GM23338 (cell line): Measurements from ENCODE around the gene TYROBP. TPM values are rescaled to one million over a fixed set of nuclear protein-coding genes. Genes with fewer than 3 reads are reported as not detected.
A peak's percentile ranks its signal among the peaks of the same experiment; 100 is the strongest.

Source experiments
- ATAC-seq: fragments of 200-7000 bp; cut with Tn5 transposase; 3 replicates; pipeline ENCODE4 v1.9.1; 2020
- DNase-seq: peaks from one replicate; pipeline ENCODE4 v3.0.0-alpha.2; 2015; ENCODE audit warnings: low spot score
- H2AFZ ChIP-seq: fragments of 200-600 bp; sonication (generic); 2 replicates; pipeline ENCODE4 v1.8.0; 2016; ENCODE audit warnings: antibody characterized with exemption, mild to moderate bottlenecking, moderate library complexity
- H3F3A ChIP-seq: fragments of 200-600 bp; sonication (generic); replicated peaks from 2 replicates; pipeline ENCODE4 v1.8.0; 2017; ENCODE audit warnings: antibody characterized with exemption, mixed run types, low read depth
- H3K27ac ChIP-seq: fragments of 200-600 bp; sonication (generic); 2 replicates; pipeline ENCODE4 v1.6.1; 2016; ENCODE audit warnings: low read depth
- H3K27me3 ChIP-seq: fragments of 200-600 bp; sonication (generic); 2 replicates; pipeline ENCODE4 v1.8.0; 2016; ENCODE audit warnings: mild to moderate bottlenecking, mixed run types, moderate library complexity; ENCODE audit not compliant: insufficient read depth
- H3K36me3 ChIP-seq: fragments of 200-600 bp; sonication (generic); 2 replicates; pipeline ENCODE4 v1.8.0; 2016; ENCODE audit warnings: mild to moderate bottlenecking; ENCODE audit not compliant: insufficient read depth
- H3K4me1 ChIP-seq: fragments of 200-600 bp; sonication (generic); 2 replicates; pipeline ENCODE4 v1.8.0; 2016; ENCODE audit warnings: mild to moderate bottlenecking, moderate library complexity; ENCODE audit not compliant: insufficient read depth
- H3K4me2 ChIP-seq: fragments of 200-600 bp; sonication (generic); 2 replicates; pipeline ENCODE4 v1.7.1; 2017; ENCODE audit warnings: mixed run types
- H3K4me3 ChIP-seq: fragments of 200-600 bp; sonication (generic); 2 replicates; pipeline ENCODE4 v1.6.1; 2016; ENCODE audit warnings: mixed run types
- H3K79me2 ChIP-seq: fragments of 200-600 bp; sonication (generic); replicated peaks from 2 replicates; pipeline ENCODE4 v1.8.0; 2017; ENCODE audit warnings: mild to moderate bottlenecking; ENCODE audit not compliant: insufficient read depth
- H3K9me2 ChIP-seq: fragments of 200-600 bp; sonication (generic); 2 replicates; pipeline ENCODE4 v1.8.0; 2017; ENCODE audit not compliant: insufficient read depth
- H4K20me1 ChIP-seq: fragments of 200-600 bp; sonication (generic); replicated peaks from 2 replicates; pipeline ENCODE4 v1.8.0; 2017; ENCODE audit warnings: mild to moderate bottlenecking; ENCODE audit not compliant: insufficient read depth
- H3K27ac Mint-ChIP-seq: 2 replicates; pipeline ENCODE4 v1.8.0; 2020; ENCODE audit warnings: inconsistent platforms, mild to moderate bottlenecking, moderate library complexity, mixed read lengths
- H3K27me3 Mint-ChIP-seq: 3 replicates; pipeline ENCODE4 v1.8.0; 2022; ENCODE audit warnings: low read depth, mild to moderate bottlenecking, moderate library complexity, mixed read lengths, inconsistent platforms; ENCODE audit not compliant: insufficient read depth, poor library complexity
- H3K36me3 Mint-ChIP-seq: 3 replicates; pipeline ENCODE4 v1.8.0; 2021; ENCODE audit warnings: low read depth, mild to moderate bottlenecking, inconsistent platforms, moderate library complexity, mixed read lengths
- H3K4me1 Mint-ChIP-seq: 3 replicates; pipeline ENCODE4 v1.8.0; 2020; ENCODE audit warnings: mild to moderate bottlenecking, inconsistent platforms, mixed read lengths
- H3K4me3 Mint-ChIP-seq: 3 replicates; pipeline ENCODE4 v1.8.0; 2021; ENCODE audit warnings: moderate library complexity, mild to moderate bottlenecking, inconsistent platforms, mixed read lengths
- H3K9me3 Mint-ChIP-seq: 3 replicates; pipeline ENCODE4 v1.8.0; 2020; ENCODE audit warnings: moderate library complexity, mild to moderate bottlenecking, inconsistent platforms, mixed read lengths
- CREB1 ChIP-seq: fragments of 250-450 bp; sonication (Bioruptor Pico); IDR thresholded peaks from 2 replicates; pipeline ENCODE4 v1.5.0; 2020; ENCODE audit warnings: low read depth, mild to moderate bottlenecking, moderate library complexity
- CTCF ChIP-seq, 2 experiments: fragments of 200-600 bp in 1 of 2; sonication (generic) in 1 of 2; conservative IDR thresholded peaks; 2 replicates each; pipeline versions ENCODE4 v1.5.1 to v1.6.1; 2016 to 2017; ENCODE audit warnings: antibody characterized with exemption in 2 of 2, low read depth in 2 of 2, mild to moderate bottlenecking in 2 of 2, moderate library complexity in 1 of 2
- ETS1 ChIP-seq: IDR thresholded peaks from 2 replicates; pipeline ENCODE4 v1.6.1; 2016; ENCODE audit warnings: antibody characterized with exemption
- EZH2 ChIP-seq: fragments of 200-600 bp; sonication (generic); IDR thresholded peaks from one replicate; pipeline ENCODE4 v1.8.0; 2017; ENCODE audit warnings: antibody characterized with exemption, mild to moderate bottlenecking, low read depth; ENCODE audit not compliant: unreplicated experiment
- EZH2phosphoT487 ChIP-seq: fragments of 200-600 bp; sonication (generic); IDR thresholded peaks from one replicate; pipeline ENCODE4 v1.8.1; 2018; ENCODE audit warnings: antibody characterized with exemption; ENCODE audit not compliant: unreplicated experiment
- JUNB ChIP-seq: IDR thresholded peaks from one replicate; pipeline ENCODE4 v1.6.1; 2016; ENCODE audit warnings: antibody characterized with exemption; ENCODE audit not compliant: unreplicated experiment
- NANOG ChIP-seq: IDR thresholded peaks from 2 replicates; pipeline ENCODE4 v1.6.1; 2016; ENCODE audit warnings: antibody characterized with exemption, borderline replicate concordance
- REST ChIP-seq: IDR thresholded peaks from one replicate; pipeline ENCODE4 v1.6.1; 2018; ENCODE audit warnings: antibody characterized with exemption; ENCODE audit not compliant: unreplicated experiment
- ZNF114 ChIP-seq: fragments of 250-450 bp; sonication (Bioruptor Pico); IDR thresholded peaks from 2 replicates; pipeline ENCODE4 v1.5.0; 2020; ENCODE audit warnings: mild to moderate bottlenecking, moderate library complexity
- ZNF331 ChIP-seq: fragments of 250-450 bp; sonication (Bioruptor Pico); IDR thresholded peaks from 2 replicates; pipeline ENCODE4 v1.5.0; 2020; ENCODE audit warnings: low read depth, mild to moderate bottlenecking, moderate library complexity
- polyA plus RNA-seq: library from polyadenylated mRNA; unstranded; fragments of >200 nt; fragmentation: Nextera tagmentation; extraction: Ambion mirVana; gene quantifications from 2 replicates; pipeline ENCODE4 v1.2.1, GENCODE V29; 2016
- total RNA-seq: library from RNA; depleted of rRNA; stranded (reverse); fragments of >200 nt; shearing (Covaris generic); gene quantifications from 2 replicates; pipeline ENCODE4 v1.2.3, GENCODE V29; 2014

Gene TYROBP
- total and polyA plus RNA-seq, 2 experiments from 2014 or later: not detected

GRCh38 chr19:35931874-35932202 is 23.7 kb upstream of the TYROBP start (continued):
- TF ChIP-seq ETS1 (no peak), EZH2phosphoT487 (no peak), CTCF (conservative IDR thresholded peaks at IDR 0.05; ENCODE audit: low read depth in 2 of 2) (no peak)

GRCh38 chr19:35931161-35931873 is 23.2 kb upstream of the TYROBP start:
- Mint-ChIP-seq H3K9me3 (no peaks in the 10 kb centered on the region; the same call in 2 of the 3 replicates), H3K4me3 (peak overlapping the region; percentile 67), H3K27ac (peak overlapping the region; percentile 94), H3K4me1 (peaks cover 19% of the 10 kb centered on the region), H3K27me3 (peaks cover 20% of the 10 kb centered on the region), H3K36me3 (no peaks in the 10 kb centered on the region; the same call in 2 of the 3 replicates)
- H3K79me2 ChIP-seq: no peaks in the 10 kb centered on the region
- no peaks in the 10 kb centered on the region for H3K27me3 ChIP-seq
- peak overlapping the region; percentile 46 for H3K4me3 ChIP-seq
- peaks cover 17% of the 10 kb centered on the region; the same call in 1 of the 2 replicates for H3K4me1 ChIP-seq
- peaks cover 3% of the 10 kb centered on the region; the same call in 1 of the 2 replicates for H3K9me2 ChIP-seq
- peak overlapping the region; percentile 72 for H3K4me2 ChIP-seq
- peaks cover 13% of the 10 kb centered on the region for H3F3A ChIP-seq
- H3K27ac ChIP-seq: no peak overlapping the region
- H4K20me1 ChIP-seq: no peaks in the 10 kb centered on the region
- DNase-seq (peak; percentile 99), ATAC-seq (peak; percentile 89)
- no peaks in the 10 kb centered on the region for H3K36me3 ChIP-seq
- no peak overlapping the region for H2AFZ ChIP-seq
- TF ChIP-seq JUNB (no peak), EZH2phosphoT487 (no peak), ZNF331 (CRISPR knock-in tag) (no peak), CTCF (conservative IDR thresholded peaks at IDR 0.05; ENCODE audit: low read depth in 2 of 2) (peak; percentile 76 to 98), EZH2 (no peak), NANOG (no peak), ETS1 (peak; percentile 95), ZNF114 (no peak), CREB1 (CRISPR knock-in tag) (peak; percentile 67), REST (no peak)
